Glutamatergic neuron (in vitro differentiated cells): Measurements from ENCODE around the gene BLTP1. TPM values are rescaled to one million over a fixed set of nuclear protein-coding genes. Genes with fewer than 3 reads are reported as not detected.

Source experiments
- DNase-seq: peaks from one replicate; pipeline ENCODE4 v3.0.0; 2022
- H3K27ac Mint-ChIP-seq: one replicate; pipeline ENCODE4 v1.8.0; 2020; ENCODE audit warnings: mild to moderate bottlenecking, mixed read lengths, inconsistent platforms; ENCODE audit not compliant: unreplicated experiment
- H3K27me3 Mint-ChIP-seq: one replicate; pipeline ENCODE4 v1.8.0; 2020; ENCODE audit warnings: mild to moderate bottlenecking, moderate library complexity, mixed read lengths, inconsistent platforms; ENCODE audit not compliant: unreplicated experiment
- H3K36me3 Mint-ChIP-seq: one replicate; pipeline ENCODE4 v1.8.0; 2020; ENCODE audit warnings: mild to moderate bottlenecking, mixed read lengths, inconsistent platforms; ENCODE audit not compliant: unreplicated experiment
- H3K4me1 Mint-ChIP-seq: one replicate; pipeline ENCODE4 v1.8.0; 2020; ENCODE audit warnings: mild to moderate bottlenecking, low read depth, mixed read lengths, inconsistent platforms; ENCODE audit not compliant: unreplicated experiment
- H3K4me3 Mint-ChIP-seq: one replicate; pipeline ENCODE4 v1.8.0; 2020; ENCODE audit warnings: mild to moderate bottlenecking, mixed read lengths, inconsistent platforms; ENCODE audit not compliant: unreplicated experiment
- H3K9me3 Mint-ChIP-seq: one replicate; pipeline ENCODE4 v1.8.0; 2020; ENCODE audit warnings: mild to moderate bottlenecking, moderate library complexity, mixed read lengths, inconsistent platforms; ENCODE audit not compliant: unreplicated experiment
- total RNA-seq: library from RNA; stranded (reverse); fragmentation: NEBNext Ultra II Directional; extraction: Animal tissue kit (Norgen Biotek cat#: 25700); gene quantifications from one replicate; pipeline ENCODE4 v1.2.1, GENCODE V29; 2021; ENCODE audit not compliant: unreplicated experiment
- TF ChIP-seq, protein P1 (sequence below): fragments of 200-600 bp; sonication (generic); IDR thresholded peaks from one replicate; pipeline ENCODE4 v1.5.0; 2021; ENCODE audit not compliant: partially characterized antibody, unreplicated experiment

Gene BLTP1
- total RNA-seq, 1 donor from 2014 or later, result 65.7 TPM

DNA sequence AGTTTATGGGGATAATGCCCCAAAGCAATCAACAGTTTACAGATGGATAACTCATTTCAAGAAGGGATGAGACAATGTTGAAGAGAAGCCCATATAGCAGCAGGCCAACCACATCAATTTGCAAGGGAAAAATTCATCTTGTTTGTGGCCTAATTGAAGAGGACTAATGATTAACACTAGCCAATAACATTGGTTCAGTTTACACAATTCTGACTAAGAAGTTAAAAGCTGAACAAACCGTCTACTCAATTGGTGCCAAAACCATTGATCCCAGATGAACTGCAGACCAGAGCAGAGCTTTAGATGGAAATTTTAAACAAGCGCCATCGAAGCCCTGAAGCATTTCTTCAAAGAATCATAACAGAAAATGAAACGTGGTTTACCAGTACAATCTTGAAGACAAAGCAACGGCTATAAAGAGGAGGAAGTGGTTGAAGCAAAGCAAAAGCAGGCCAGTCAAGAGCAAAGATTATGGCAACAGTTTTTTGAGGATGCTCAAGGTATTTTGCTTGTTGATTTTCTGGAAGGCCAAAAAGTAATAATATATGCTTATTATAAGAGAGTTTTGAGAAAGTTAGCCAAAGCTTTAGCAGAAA, 20.5 kb upstream of the BLTP1 start:
- no peak overlapping the region for H3K4me3 Mint-ChIP-seq
- H3K9me3 Mint-ChIP-seq, result no peaks in the 10 kb centered on the region
- DNase-seq, result no peak
- H3K36me3 Mint-ChIP-seq, result no peaks in the 10 kb centered on the region
- H3K4me1 Mint-ChIP-seq, result no peaks in the 10 kb centered on the region
- TF ChIP-seq, protein P1, sequence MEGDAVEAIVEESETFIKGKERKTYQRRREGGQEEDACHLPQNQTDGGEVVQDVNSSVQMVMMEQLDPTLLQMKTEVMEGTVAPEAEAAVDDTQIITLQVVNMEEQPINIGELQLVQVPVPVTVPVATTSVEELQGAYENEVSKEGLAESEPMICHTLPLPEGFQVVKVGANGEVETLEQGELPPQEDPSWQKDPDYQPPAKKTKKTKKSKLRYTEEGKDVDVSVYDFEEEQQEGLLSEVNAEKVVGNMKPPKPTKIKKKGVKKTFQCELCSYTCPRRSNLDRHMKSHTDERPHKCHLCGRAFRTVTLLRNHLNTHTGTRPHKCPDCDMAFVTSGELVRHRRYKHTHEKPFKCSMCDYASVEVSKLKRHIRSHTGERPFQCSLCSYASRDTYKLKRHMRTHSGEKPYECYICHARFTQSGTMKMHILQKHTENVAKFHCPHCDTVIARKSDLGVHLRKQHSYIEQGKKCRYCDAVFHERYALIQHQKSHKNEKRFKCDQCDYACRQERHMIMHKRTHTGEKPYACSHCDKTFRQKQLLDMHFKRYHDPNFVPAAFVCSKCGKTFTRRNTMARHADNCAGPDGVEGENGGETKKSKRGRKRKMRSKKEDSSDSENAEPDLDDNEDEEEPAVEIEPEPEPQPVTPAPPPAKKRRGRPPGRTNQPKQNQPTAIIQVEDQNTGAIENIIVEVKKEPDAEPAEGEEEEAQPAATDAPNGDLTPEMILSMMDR, result no peak
- H3K27ac Mint-ChIP-seq, result no peak overlapping the region
- no peaks in the 10 kb centered on the region for H3K27me3 Mint-ChIP-seq

DNA sequence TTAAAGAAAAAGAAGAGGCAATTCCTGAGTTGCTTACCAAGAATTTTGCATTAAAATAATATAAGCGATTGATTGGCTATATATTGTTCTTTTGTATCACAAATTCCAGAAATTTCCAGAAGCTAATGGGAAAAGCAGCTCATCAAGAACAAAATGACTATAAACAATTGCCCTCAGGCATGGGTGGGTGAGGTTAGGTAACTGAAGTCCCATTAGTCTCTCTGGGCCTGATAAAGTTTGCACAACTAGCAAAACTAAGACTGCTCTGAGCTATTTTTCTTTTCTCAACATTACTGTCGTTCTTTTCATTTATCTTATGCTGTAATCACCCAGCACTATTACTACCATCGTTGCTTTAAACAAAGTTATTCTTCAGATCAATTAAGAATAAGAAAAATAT, 19.2 kb upstream of the BLTP1 start:
- no peak for DNase-seq
- Mint-ChIP-seq H3K27ac (no peak overlapping the region), H3K4me3 (no peak overlapping the region), H3K36me3 (no peaks in the 10 kb centered on the region), H3K27me3 (no peaks in the 10 kb centered on the region), H3K4me1 (no peaks in the 10 kb centered on the region), H3K9me3 (no peaks in the 10 kb centered on the region)
- TF ChIP-seq, protein P1, result no peak

DNA sequence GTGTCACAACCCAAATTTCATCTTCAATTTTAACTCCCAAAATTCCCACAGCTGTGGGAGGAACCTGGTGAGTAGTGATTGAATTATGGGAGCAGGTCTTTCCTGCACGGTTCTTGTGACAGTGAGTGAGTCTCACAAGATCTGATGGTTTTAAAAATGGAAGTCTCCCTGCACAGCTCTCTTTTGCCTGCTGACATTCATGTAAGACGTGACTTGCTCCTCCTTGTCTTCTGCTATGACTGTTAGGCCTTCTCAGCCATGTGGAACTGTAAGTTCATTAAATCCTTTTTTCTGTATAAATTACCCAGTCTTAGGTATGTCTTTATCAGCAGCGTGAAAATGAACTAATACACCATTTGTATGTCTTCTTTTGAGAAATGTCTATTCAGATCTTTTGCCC, 13.0 kb upstream of the BLTP1 start:
- H3K9me3 Mint-ChIP-seq, result no peaks in the 10 kb centered on the region
- H3K36me3 Mint-ChIP-seq, result no peaks in the 10 kb centered on the region
- TF ChIP-seq, protein P1, result no peak

GRCh38 chr4:122140834-122141233, 11.3 kb upstream of the BLTP1 start:
- Mint-ChIP-seq H3K27me3 (no peaks in the 10 kb centered on the region), H3K4me1 (no peaks in the 10 kb centered on the region), H3K27ac (no peak overlapping the region), H3K36me3 (no peaks in the 10 kb centered on the region), H3K9me3 (no peaks in the 10 kb centered on the region), H3K4me3 (no peak overlapping the region)
- DNase-seq, result no peak
- TF ChIP-seq, protein P1, result no peak

More for the DNA sequence above, 13.0 kb upstream of the BLTP1 start:
- Mint-ChIP-seq H3K4me3 (no peak overlapping the region), H3K27ac (no peak overlapping the region), H3K4me1 (no peaks in the 10 kb centered on the region), H3K27me3 (no peaks in the 10 kb centered on the region)
- DNase-seq, result no peak

DNA sequence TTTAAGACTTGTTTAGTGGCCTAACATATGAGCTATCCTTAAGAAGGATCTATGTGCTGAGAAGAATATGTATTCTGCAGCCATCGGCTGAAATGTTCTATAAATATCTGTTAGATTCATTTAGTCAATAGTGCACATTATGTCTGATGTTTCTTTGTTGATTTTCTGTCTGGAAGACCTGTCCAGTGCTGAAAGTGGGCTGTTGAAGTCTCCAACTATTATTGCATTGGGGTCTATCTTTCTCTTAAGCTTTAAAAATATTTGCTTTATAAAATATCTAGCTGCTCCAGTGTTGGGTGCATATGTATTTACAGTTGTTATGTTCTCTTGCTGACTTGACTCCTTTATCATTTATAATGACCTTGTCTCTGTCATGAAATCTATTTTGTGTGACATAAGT, 9.4 kb upstream of the BLTP1 start:
- no peaks in the 10 kb centered on the region for H3K27me3 Mint-ChIP-seq
- TF ChIP-seq, protein P1, result no peak
- DNase-seq, result no peak
- H3K4me3 Mint-ChIP-seq, result no peak overlapping the region
- H3K27ac Mint-ChIP-seq, result no peak overlapping the region
- H3K36me3 Mint-ChIP-seq, result no peaks in the 10 kb centered on the region
- no peaks in the 10 kb centered on the region for H3K4me1 Mint-ChIP-seq
- peaks cover 3% of the 10 kb centered on the region for H3K9me3 Mint-ChIP-seq
